Urothelium cell line (cell line): ENCODE results near the gene CAMK1G.
A peak's percentile ranks its signal among the peaks of the same experiment; 100 is the strongest.

Source experiments
- DNase-seq: peaks from one replicate; pipeline ENCODE4 v3.0.0; 2011; ENCODE audit warnings: low spot score, mixed read lengths
- FAIRE-seq: peaks from 2 replicates; lab custom pipeline; 2011; peaks lifted over from hg19 to GRCh38; lab: Jason Lieb, UNC

Gene CAMK1G

GRCh38 chr1:209633335-209633997 lies 50.0 kb downstream of the CAMK1G start:
- FAIRE-seq = no peak
- no peak for DNase-seq

GRCh38 chr1:209634005-209634737 lies 50.7 kb downstream of the CAMK1G start:
- no peak for DNase-seq
- no peak for FAIRE-seq

- DNase-seq (no peak), FAIRE-seq (no peak)
Observed at GRCh38 chr1:209635850-209636249, 52.3 kb downstream of the CAMK1G start.

- FAIRE-seq = no peak
- DNase-seq = no peak
Observed at GRCh38 chr1:209641832-209642172, 58.3 kb downstream of the CAMK1G start.

- FAIRE-seq (no peak), DNase-seq (no peak)
Observed at GRCh38 chr1:209642816-209643215, 59.3 kb downstream of the CAMK1G start.

- FAIRE-seq = no peak
Observed at GRCh38 chr1:209643285-209644020, 59.9 kb downstream of the CAMK1G start.

GRCh38 chr1:209645574-209646452 lies 62.3 kb downstream of the CAMK1G start:
- DNase-seq (no peak), FAIRE-seq (no peak)

More at GRCh38 chr1:209643285-209644020, 59.9 kb downstream of the CAMK1G start:
- DNase-seq = no peak

- no peak for DNase-seq
- FAIRE-seq = peak; percentile 82
Observed at GRCh38 chr1:209646558-209646957, 63.0 kb downstream of the CAMK1G start.

- DNase-seq = no peak
- no peak for FAIRE-seq
Observed at GRCh38 chr1:209647156-209647555, 63.6 kb downstream of the CAMK1G start.

GRCh38 chr1:209648346-209648745 lies 64.8 kb downstream of the CAMK1G start:
- FAIRE-seq = no peak
- DNase-seq = no peak

- FAIRE-seq (peak; percentile 87), DNase-seq (peak; percentile 61)
Observed at GRCh38 chr1:209648931-209649776, 65.6 kb downstream of the CAMK1G start.

GRCh38 chr1:209650454-209650853 lies 66.9 kb downstream of the CAMK1G start:
- FAIRE-seq (no peak), DNase-seq (no peak)

- FAIRE-seq = peak; percentile 82
Observed at GRCh38 chr1:209651138-209651587, 67.6 kb downstream of the CAMK1G start.

GRCh38 chr1:209652121-209652735 lies 68.7 kb downstream of the CAMK1G start, which contains the start of gene LAMB3:
LAMB3 (minus strand) TSS chr1:209652425; CDS start chr1:209650944, 1,481 bp downstream.
- no peak for FAIRE-seq
- DNase-seq = peak; percentile 47

More at GRCh38 chr1:209651138-209651587, 67.6 kb downstream of the CAMK1G start:
- DNase-seq = peak; percentile 82

GRCh38 chr1:209652873-209653401 lies 69.4 kb downstream of the CAMK1G start:
- FAIRE-seq (peak; percentile 89), DNase-seq (peak; percentile 92)

GRCh38 chr1:209653915-209654351 lies 70.4 kb downstream of the CAMK1G start:
- FAIRE-seq (no peak), DNase-seq (no peak)

GRCh38 chr1:209655411-209656231 lies 72.1 kb downstream of the CAMK1G start:
- DNase-seq = peak; percentile 26
- FAIRE-seq = no peak
